GM18505 (cell line): ENCODE data around the gene SHISA4.
"Not testable (repeated sequence)": the region's sequence is repeated elsewhere in the genome, so short reads cannot be mapped to it uniquely, and the experiment has no call there.

Experiments
- ATAC-seq: cut with Tn5 transposase; IDR thresholded peaks from one replicate; pipeline ENCODE4 v1.9.1; 2021; ENCODE audit not compliant: unreplicated experiment
- POLR2A ChIP-seq: IDR thresholded peaks from 4 replicates; pipeline ENCODE4 v1.6.1; 2011; ENCODE audit warnings: borderline replicate concordance; ENCODE audit not compliant: insufficient read depth, insufficient read length; ENCODE audit errors: extremely low read depth

The SHISA4 gene

GRCh38 chr1:201888282-201889089 is at the start of gene SHISA4:
SHISA4 (plus strand) TSS chr1:201888898; CDS start chr1:201888995, 97 bp downstream.
- no peak for ATAC-seq
- TF ChIP-seq POLR2A, result no peak

GRCh38 chr1:201839089-201839488 is 49.6 kb upstream of the SHISA4 start:
- not testable (repeated sequence) for ATAC-seq

DNA sequence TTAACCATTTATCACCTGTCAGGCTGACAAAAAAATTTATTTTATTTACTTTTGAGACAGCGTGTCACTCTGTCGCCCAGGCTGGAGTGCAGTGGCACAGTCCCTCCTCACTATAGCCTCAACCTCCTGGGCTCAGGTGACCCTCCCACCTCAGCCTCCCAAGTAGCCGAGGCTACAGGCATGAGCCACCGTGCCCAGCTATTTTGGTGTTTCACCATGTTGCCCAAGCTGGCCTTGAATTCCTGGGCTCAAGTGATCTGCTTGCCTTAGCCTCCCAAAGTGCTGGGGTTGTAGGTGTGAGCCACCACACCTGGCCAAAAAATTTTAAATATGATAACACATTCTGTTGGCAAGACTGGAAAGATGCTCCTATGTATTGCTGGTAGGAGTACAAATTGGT is 48.6 kb upstream of the SHISA4 start:
- no peak for TF ChIP-seq POLR2A
- ATAC-seq, result no peak

GRCh38 chr1:201840490-201840889 is 48.2 kb upstream of the SHISA4 start:
- ATAC-seq, result no peak
- TF ChIP-seq POLR2A, result no peak

- TF ChIP-seq POLR2A, result no peak
- ATAC-seq, result no peak
Observed at GRCh38 chr1:201841265-201841912, 47.3 kb upstream of the SHISA4 start.

GRCh38 chr1:201842472-201843027 is 46.1 kb upstream of the SHISA4 start:
- no peak for ATAC-seq
- no peak for TF ChIP-seq POLR2A

GRCh38 chr1:201845331-201846083 is 43.2 kb upstream of the SHISA4 start:
- no peak for TF ChIP-seq POLR2A
- ATAC-seq, result no peak

DNA sequence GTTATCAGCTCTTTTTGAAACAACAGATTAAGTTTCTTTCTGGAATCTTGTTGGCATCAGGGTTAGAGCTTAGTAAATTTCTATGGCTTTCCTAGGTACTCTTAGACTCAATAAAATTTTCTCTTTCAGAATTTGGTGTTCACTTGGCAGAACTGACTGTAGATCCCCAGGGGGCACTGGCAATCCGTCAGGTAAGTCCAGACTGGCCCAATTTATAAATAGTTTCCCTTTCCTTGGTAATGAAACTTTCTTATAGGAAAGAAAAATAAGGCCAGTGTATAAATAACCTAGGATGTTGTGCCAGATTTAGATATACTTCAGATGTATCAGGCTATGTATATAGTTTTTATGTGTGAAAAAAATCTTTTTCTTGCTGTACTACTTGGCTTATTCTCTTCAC is 41.5 kb upstream of the SHISA4 start:
- TF ChIP-seq POLR2A, result no peak
- ATAC-seq, result no peak

DNA sequence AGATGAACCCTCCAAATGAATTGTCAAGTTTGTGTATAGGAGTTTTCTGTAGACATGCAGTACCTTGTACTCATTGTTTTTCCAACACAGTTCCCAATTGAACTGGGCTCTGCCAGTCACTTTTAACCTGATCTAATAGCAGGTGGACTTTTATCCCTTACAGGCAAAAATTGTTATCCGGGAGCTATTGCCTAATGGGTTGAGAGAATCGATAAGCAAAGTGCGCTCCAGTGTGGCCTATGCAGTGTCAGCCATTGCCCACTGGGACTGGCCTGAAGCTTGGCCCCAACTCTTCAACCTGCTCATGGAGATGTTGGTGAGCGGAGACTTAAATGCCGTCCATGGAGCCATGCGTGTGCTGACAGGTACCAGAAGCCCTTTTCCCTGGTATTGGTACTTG is 40.5 kb upstream of the SHISA4 start:
- ATAC-seq, result no peak
- no peak for TF ChIP-seq POLR2A

DNA sequence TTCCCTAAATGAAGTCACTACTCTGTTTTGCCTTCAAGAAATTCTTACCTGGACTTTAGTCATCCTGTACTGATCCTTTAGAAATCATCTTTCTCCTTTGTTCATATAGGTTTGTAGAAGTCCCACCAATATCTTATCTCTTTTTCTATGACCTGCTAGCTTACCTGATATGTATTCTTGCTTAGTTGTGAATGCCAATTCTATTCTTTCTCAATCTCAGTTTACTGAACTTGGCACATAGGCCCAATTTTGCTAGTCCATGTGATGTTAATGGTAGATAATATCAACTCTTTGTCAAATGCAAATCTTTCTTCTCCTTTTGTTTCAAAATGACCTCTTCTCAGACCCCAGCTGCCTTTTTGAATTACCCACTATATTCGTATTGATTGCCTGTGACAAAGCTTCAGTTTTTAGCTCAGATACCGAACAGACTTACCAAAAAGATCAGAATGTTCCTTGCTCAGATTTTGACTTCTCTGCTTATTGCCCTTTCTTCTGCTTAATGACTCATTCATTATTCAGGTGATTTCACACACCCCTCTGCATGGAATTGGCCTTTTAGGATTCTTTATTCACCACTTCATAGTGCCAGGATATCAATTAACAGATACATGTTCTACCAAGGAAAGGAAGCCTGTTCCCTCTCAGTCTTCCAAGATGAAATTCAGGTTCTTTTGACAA is 39.2 kb upstream of the SHISA4 start:
- ATAC-seq, result no peak
- no peak for TF ChIP-seq POLR2A

DNA sequence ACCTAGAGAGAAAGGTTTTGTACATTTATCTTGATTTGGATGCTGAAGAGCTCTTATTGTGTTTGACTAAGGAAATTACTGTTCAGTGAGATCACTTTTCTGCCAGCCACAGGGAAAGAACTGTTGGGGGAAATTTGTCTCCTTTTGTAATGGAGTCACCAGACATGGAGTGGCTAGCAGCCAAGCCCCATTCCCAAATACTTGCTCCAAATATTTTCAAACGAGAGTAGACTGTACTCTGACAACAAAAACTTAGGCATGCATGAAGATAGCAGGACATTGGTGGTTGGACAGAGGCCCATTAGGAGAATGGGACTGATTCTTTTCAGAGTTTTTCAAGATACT is 38.7 kb upstream of the SHISA4 start:
- TF ChIP-seq POLR2A, result no peak
- ATAC-seq, result no peak

DNA sequence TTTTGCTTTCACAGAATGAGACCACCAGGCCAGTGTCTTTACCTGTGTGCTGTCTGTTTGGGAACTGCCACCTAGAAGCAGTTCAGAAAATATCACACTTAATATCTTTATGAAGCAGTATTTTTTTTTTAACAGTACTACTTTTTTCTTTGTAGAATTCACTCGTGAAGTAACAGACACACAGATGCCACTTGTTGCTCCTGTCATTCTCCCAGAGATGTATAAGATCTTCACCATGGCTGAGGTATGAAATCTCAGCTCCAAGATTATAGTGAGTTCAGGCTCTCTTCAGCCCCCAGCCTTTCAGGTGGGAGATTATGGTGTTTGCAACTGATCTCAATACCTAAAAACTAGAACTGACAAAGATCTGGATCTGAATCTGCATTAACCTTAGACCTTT is 36.7 kb upstream of the SHISA4 start:
- no peak for ATAC-seq
- no peak for TF ChIP-seq POLR2A

DNA sequence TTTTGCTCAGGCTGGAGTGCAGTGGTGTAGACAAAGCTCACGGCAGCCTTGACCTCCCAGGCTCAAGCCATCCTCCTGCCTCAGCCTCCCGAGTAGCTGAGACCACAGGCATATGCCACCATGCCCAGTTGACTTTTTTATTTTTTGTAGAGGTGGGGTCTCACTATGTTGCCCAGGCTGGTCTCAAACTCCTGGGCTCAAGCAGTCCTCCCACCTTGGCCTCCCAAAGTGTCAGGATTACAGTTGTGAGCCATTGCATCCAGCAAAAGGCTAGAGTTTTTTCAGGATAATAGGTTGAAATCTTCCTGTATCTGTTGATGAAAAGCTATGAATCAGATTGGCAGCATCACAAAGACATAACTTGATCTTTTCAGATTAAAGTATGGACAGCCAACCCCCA is 32.0 kb upstream of the SHISA4 start:
- ATAC-seq, result not testable (repeated sequence)
